Smooth muscle cell of the brain vasculature (primary cell): ENCODE data around the gene SLC22A25.
"Not testable (repeated sequence)": the region's sequence is repeated elsewhere in the genome, so short reads cannot be mapped to it uniquely, and the experiment has no call there.

Experiments used
- DNase-seq: peaks from one replicate; pipeline ENCODE4 v3.0.0-alpha.2; 2012; ENCODE audit warnings: low read depth, low spot score

Gene SLC22A25

DNA sequence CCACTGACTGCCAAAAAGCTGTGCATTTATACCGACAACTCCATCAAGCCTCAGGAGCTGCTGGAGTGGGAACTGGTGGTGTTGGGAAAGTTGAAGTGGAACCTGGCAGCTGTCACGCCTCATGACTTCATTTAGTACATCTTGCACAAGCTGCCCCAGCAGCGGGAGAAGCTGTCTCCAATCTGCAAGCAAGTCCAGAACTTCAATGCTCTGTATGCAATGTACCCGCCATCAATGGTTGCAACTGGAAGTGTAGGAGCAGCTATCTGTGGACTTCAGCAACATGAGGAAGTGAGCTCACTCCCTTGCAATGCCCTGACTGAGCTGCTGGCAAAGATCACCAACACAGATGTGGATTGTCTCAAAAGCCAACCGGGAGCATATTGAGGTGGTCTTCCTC lies at the start of gene SLC22A25:
Gene SLC22A25, minus strand, starts transcription at position 67 of the 400 bp plus-strand sequence. CDS start 13,947 bp downstream, outside the sequence.
- no peak for DNase-seq

DNA sequence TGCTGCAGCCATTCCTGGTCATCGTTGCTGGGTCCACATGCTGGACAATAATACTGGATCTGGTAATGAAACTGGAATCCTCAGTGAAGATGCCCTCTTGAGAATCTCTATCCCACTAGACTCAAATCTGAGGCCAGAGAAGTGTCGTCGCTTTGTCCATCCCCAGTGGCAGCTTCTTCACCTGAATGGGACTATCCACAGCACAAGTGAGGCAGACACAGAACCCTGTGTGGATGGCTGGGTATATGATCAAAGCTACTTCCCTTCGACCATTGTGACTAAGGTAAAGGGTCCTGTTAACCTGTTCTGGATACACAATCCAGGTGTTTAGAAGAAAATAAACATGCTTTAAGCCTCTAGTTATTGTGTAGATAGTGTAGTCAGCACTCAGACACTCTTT lies 46.9 kb upstream of the SLC22A25 start:
- no peak for DNase-seq

DNA sequence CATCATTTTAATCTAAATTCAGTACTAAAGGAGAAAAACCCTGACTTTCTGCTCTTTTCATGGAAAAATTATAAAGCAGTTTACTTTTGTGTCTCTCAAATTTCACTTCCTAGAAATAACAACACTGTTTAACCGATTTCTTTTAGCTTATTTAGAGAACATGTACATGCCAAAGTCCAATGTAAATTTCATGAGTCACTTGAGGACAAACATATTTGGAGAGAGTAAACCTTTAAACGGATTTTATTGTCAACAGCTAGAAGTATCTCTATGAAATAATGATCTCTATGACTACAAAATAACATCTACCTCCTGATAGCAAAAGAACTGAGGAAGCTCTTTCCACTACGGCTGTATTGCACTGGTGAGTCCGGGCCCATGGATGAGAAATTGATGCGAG lies 46.3 kb upstream of the SLC22A25 start:
- no peak for DNase-seq

DNA sequence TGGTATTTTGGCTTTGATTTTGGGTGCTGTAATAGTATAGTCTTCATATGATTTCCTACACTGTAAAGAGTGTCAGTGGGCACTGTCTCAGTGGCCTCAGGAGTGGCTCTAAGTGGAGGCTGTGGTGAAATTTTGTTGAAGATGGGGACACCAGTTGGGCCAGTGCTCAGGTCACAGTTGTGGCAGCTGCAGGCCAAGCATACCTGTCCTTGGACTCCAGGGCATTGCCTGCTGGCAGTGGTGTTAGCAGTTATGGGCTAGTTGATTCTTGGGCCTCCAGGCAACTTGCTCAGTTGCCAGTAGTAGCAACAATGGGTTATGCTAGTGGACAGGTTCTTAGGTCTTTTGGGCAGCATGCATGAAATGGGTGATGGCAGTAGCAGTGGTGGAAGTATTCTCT lies 39.2 kb upstream of the SLC22A25 start:
- no peak for DNase-seq

DNA sequence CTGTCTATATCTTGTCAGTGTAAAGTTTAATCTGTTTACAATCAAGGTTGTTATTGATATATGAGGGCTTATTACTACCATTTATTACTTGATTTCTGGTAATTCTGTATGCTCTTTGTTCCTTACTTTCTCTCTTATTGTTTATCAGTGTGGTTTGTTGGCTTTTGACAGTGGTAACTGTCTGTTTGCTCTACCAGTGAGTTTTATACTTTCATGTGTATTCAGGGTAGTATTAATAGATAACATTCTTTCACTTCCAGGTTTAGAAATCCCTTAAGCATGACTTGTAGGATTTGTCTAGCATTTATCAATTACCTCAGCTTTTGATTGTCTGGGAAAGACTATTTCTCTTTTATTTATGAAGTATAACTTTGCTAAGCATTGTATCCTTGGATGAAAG lies 37.5 kb upstream of the SLC22A25 start:
- DNase-seq, result no peak

DNA sequence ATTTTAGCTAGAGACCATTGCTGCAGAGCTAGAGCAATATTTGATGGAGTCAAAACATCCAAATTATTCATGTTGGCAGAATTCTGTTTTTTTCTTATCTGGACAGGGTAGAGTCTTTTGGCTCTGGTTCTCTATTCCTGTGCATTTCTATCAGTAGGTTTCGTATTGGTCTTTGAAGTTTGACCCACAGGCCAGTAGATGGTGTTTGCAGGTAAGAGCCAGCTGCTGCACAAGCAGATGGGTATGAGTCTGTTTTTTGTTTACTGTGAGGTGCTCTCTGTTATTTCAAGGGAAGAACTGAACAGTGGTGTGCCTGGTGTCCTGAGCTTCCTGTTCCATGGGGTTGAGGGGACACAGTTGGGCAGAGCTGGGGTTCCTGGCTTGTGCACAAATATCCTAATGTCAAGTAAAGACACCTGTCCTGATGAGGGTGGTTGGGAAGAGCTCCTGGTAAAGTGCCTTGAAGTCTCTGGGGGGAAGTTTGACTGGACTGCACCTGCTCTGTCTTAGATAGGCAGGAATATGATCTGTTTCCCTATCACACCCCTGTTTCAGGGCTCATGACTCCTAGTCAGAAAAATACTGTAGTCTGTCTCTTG lies 34.0 kb upstream of the SLC22A25 start:
- DNase-seq, result no peak

DNA sequence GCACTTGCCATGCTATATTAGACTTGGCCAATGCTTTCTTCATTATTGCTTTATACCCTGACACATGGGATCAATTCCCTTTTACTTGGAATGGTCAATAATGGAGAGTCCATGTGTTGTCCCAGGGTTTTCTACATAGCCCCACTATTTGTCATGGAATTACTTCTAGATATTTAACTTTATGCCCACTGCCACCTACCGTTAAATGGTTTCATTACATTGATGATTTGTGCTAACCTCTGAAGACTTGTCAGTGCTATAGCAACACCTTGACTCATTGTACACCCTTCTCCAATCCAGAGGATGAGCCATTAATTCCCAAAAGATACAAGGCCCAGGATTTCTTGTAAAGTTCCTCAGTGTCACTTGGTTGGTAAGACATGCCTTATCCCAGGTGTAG lies 31.4 kb upstream of the SLC22A25 start:
- DNase-seq, result no peak

DNA sequence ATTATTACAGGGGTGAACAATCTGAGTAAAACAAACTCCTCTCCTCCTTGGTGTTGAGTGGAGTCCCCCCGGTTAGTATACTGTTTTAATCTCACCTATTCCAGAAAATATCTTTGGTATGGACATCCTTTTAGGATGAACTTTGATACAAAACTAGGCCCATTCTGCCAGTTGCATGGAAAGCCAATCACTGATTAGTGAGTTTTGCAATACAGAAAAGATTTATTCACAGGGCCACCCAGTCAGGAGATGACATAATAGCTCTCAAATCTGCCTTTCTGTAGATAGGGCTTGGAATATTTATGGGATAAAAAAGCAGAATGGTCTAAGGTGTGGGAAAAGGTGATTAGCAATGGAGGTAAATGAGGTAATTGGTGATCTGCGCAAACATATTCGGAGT lies 30.3 kb upstream of the SLC22A25 start:
- no peak for DNase-seq

DNA sequence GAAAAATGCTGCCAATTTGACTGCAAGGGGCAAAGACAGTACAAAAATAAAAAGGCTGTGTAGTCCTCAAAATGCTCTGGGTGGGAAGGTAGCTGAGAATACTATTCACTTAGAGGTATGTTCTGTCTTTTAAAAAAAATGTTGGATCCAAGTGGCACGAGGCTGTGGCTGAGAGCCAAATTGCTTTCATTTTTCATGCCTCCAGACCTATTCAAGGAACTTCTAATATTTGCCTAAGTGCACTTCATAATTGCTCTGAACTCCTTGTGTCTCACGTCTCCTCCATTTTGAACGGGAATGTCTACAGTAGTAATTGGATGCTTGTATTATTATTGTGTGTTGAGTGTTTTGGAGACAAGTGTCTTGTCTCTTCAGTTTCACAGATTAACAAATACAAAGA lies 19.1 kb upstream of the SLC22A25 start:
- no peak for DNase-seq

DNA sequence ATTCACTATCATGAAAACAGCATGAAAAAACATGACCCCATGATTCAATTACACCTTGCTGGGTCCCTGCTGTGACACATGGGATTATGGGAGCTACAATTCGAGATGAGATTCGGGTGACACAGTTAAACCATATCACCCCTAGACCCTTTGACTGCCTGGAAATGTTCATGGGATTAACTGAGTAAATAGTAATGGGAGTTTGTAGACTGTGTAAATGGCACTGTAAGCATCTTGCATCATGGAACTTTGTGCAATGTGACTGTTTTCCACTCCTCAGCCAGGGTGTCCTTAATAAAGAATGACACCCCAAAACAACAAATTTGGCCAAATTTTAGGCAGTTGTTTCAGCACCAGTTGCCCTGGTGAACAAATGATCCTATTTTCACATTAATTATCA lies 7.9 kb upstream of the SLC22A25 start:
- DNase-seq, result no peak

DNA sequence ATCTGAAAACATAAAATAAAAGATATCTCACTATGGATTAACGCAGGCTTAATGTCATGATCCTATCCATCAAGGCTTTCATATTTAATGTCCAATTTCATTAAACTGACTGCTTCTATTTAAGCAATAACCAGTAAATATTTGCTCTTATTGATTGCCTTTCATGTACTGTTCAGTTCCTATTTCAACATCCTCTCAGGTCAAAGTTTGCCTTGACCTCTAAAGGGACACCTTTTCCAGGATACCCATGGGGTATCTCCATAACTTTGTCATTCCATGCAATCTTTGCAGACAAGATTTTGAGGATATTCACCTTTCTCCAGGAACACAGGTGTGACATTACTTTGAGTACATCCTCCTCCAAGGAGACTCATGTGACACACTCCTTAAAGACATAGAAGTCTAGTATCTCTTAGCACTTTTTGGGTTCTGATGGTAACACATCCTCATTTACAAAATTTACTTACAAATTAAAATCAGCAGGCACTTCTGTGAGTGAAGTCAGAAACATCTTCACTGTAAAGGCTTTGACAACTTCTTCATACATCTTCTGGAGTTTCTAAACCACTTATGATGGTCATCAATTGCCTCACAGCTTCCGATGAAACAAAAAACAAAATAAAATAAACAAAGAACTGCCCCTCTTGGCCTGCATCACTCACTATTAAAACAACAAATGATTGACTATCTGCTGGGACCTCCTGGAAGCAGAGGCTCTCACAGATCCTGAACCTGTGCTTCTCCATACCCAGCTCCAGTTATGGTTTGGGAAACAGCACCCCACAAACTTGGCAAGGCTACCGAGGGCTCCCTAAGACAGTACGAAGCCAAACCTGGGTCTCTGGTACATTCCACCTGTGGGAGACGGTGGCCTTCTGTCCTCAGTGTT lies 7.0 kb upstream of the SLC22A25 start:
- DNase-seq, result no peak

DNA sequence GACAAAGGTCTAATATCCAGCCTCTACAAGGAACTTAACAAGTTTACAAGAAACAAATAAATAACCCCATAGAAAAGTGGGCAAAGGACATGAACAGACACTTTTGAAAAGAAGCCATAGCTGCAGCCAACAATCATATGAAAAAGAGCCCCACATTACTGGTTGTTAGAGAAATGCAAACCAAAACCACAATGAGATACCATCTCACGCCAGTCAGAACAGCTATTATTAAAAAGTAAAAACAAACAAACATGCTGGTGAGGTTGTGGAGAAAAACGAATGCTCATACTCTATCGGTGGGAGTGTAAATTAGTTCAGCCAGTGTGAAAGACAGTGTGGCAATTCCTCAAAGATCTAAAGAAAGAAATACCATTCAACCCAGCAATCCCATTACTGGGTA lies 5.6 kb upstream of the SLC22A25 start:
- no peak for DNase-seq

DNA sequence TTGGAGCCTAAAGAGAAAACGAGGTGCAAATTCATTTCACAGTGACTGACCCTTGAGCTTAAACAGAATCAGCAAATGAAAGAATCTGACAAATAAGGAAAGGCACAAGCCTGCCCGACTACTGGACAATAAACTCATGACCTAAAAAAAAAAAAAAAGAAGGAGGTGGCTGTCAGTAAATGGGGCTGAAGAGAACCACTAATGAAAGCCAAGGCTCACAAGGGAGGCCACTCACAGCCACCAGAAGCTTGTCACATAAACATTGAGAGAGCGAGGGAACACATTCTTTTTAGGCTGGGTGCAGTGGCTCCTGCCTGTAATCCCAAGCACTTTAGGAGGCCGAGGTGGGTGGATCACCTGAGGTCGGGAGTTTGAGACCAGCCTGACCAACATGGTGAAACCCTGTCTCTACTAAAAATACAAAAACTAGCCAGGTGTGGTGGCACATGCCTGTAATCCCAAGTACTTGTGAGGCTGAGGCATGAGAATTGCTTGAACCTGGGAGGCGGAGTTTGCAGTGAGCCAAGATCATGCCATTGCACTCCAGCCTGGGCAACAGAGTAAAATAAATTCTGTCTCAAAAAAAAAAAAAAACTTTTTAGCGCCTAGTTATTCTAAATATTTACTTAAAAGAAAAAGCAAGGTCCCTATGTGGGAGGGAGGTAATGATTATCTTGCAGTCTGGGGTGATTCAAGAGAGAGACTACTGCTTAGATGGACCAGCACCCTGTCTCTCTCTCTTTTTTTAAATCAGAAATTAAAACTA lies 4.0 kb upstream of the SLC22A25 start:
- not testable (repeated sequence) for DNase-seq

DNA sequence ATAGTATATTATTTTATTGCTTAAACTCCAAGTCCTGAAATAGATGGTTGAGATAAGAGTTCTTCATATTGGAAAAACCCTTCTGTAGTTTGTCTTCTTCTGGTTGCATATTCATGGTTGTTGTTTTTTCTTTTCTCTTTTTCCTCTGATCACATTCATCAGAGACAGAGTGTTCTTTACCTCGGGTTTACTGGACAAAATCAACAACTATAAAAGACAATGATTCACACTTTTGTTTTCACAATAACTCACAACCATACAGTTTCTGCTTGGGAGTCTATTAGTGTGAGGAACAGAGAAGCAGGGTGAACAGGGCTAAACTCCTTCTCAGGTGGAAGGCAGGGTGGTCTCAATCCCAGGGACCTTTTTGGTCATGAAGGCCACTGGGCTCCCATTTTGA lies 2.6 kb upstream of the SLC22A25 start:
- DNase-seq, result no peak

DNA sequence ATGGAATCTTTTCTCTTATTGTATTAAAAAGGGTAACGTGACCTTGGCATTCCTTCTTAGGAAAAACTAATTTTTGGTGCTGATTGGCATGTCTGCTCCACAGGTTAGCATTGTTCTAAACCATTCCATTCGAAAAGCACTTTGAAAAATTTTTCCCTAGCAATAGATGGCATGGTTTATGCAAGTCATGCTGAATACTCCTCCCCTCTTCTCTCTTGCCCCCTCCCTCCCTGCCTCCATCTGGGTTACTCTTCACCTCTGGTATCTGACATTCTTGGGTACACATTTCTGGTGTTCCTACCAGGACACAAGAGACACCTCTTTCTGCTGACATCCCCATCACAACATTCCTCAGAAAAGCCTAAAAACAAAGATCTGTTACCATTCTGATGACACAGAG lies 1.5 kb upstream of the SLC22A25 start:
- no peak for DNase-seq

DNA sequence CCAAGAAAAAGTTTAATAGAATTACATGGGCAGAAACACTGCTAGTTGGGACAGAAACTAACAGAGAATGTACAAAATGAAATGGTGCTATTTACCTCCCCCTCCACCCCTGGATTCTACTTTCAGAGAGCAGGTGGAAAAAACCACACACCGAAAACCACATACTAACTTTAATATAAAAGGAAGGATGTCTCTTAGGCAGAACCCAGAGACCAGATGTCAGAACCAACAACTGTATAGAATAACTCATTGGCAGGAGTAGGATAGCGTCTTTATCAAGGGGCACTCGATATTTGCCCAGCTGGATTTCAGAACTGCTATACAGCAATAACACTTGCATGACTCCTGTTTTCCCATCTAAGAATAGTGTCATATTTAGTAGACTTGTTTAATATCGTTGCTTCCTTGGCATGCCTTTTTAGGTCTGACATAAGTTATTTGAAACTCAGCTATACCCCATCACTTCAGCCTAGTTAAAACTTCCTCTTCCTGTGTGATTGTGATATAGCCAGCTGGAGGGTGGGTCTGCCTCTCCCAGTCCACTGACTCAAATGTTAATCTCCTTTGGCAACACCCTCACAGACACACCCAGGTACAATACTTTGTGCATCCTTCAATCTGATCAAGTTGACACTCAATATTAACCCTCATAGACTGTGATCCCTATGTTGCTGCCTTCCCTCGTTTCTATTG lies 1.2 kb downstream of the SLC22A25 start:
- DNase-seq, result no peak

DNA sequence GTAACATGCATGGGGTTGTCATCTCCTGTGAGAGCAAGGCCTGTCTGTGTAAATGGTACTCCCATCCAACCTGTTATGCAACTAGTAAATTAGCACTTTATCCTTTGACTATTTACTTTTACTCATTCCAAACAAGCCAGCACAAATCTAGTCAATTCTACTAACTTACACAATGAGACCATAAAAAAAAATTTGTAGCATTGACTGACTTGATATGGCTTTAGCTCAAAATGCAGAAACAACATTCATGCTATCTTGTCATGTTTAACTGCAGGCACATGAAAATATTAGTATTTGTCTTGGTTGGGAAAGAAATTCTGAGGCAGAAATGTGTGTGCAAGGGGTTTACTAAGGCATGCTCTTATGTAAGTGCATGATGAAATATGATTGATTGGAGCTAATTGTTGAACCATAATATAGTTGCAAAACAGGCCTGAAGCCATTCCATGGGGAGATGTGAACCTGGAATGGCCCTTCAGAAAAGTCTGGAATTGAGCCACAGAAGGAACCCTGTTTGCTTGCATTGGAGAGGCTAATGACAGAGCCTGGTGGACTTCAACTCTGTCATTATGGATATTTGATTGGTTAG lies 2.5 kb downstream of the SLC22A25 start:
- DNase-seq, result no peak

DNA sequence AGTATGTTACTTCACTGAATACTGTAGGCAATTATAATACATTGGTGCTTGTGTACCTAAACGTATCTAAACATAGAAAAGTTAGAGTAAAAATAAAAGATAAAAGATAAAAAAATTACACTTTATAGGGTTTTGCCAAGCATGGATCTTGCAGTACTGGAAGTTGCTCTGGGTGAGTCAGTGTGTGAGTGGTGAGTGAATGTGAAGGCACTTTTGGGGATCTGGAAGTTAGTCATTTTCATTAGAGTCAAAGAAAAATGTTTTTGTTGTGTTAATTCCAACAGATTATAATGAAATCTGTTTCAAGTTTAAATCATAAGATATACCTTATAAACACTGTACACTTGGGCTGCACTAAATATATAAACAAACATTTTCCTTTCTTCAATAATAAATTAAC lies 3.3 kb downstream of the SLC22A25 start:
- DNase-seq, result no peak

DNA sequence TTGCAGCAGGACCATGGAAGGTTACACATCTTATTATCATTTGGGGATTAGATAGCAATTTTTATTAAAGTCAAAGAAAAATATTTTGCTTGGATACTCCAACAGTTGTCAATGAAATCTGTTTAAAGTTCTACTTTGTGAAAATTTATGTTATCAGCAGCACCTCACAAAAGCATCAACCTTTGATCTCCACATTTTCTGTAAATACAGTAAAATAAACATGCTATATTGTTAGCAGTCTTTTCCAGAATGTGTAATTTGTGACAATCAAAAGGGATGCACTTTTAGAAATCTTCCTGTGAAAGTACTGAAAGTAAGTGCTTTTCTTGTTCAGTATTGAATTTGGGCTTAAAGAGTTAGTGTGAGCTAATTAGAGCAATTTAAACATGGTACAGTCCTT lies 4.1 kb downstream of the SLC22A25 start:
- DNase-seq, result no peak

DNA sequence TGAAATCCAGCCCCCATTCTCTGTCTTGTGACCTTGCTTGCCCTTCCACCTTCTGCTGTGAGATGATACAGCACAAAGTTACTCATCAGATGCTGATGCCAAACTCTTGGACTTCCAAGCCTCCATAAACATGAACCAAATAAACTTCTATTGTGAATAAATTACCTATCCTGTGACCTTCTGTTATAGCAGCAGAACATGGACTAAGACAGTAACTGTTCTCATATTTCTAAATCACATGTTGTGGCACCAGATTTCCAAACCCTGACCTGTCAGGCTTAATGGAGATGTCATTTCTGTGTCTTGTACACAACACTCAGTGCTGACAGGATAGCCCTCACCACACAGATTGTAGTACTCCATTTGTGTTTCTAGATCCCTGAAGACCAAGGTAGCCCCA lies 6.0 kb downstream of the SLC22A25 start:
- DNase-seq, result no peak
